Anterior cingulate cortex (tissue), 58 donors: ENCODE results near the gene PROSER3.

Source experiments
- DNase-seq, 58 donors: peaks; one replicate each; lab custom pipeline; 2025; lab: John Stamatoyannopoulos, UW

The PROSER3 gene

GRCh38 chr19:35757749-35758608, at the start of gene PROSER3:
Gene PROSER3 (plus strand): TSS chr19:35758176. CDS start chr19:35758216, 40 bp downstream.
- DNase-seq: peak; percentile 71 to 99 (median 98)

DNA sequence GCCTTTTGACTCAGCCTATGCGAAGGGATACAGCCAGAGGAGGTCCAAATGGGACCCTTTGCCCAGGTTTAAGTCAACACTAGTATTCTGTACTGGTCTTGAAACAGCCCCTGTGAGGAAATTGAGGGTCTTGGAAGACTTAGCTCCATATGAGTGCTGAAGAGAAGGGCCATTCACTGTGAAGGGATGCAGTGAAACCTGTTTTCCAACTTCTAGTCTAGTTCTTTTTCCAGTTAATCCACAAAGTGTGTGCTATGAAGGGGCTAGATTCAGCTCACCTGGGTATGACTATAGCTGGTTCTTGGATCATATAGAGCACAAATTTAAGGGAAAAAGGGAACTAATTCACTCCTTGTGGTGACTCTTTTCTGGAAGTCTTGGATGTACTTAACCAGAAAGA, 49.6 kb upstream of the PROSER3 start:
- DNase-seq: no peak

GRCh38 chr19:35710784-35711723, 46.9 kb upstream of the PROSER3 start:
- DNase-seq: no peak

GRCh38 chr19:35712567-35713505, 45.1 kb upstream of the PROSER3 start:
- no peak for DNase-seq

DNA sequence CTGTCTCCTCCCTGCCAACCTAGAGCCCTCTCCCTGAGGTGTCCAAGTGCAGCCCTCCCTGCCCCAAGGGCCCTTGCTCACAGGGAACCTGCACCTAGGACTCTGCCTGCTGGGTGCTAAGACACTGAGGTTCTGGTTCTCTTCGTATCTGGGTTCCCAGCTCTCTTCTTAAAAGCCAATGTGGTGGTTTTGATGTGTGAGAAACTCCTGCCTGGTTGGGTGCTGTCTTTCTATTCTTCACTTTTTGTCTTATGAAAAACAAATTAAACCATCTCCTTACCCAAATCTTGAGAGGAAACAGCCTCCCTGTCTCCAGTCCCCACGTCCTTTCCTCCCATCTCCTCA, 44.5 kb upstream of the PROSER3 start:
- no peak for DNase-seq

GRCh38 chr19:35713904-35714495, 44.0 kb upstream of the PROSER3 start:
- DNase-seq: no peak

- DNase-seq: no peak
These were observed 43.2 kb upstream of the PROSER3 start for GRCh38 chr19:35714601-35715354.

DNA sequence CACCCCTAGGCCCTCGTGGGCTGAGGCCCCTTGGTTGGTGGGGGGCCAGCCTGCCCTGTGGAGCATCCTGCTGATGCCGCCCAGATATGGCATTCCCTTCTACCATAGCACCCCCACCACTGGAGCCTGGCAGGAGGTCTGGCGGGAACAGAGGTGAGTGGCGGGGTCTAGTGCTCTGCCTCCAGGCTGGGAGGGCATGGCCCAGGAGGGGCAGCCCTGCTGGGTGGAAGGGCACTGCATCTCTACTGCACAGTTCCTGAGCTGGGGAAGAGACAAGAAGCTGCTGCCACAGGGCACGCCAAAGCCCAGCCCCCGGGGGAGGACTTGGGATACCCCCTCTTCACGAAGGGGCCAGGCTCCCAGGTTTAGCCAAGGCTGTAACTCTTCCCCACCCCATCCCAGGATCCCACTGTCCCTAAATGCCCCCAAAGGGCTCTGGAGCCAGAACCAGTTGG, 42.6 kb upstream of the PROSER3 start:
- DNase-seq: no peak

GRCh38 chr19:35715981-35716800, 41.8 kb upstream of the PROSER3 start:
- DNase-seq: peak in 37 of 58 donors; percentile 25 to 83 (median 69)

GRCh38 chr19:35716801-35717664, 40.9 kb upstream of the PROSER3 start:
- DNase-seq: peak; percentile 60 to 96 (median 89)

DNA sequence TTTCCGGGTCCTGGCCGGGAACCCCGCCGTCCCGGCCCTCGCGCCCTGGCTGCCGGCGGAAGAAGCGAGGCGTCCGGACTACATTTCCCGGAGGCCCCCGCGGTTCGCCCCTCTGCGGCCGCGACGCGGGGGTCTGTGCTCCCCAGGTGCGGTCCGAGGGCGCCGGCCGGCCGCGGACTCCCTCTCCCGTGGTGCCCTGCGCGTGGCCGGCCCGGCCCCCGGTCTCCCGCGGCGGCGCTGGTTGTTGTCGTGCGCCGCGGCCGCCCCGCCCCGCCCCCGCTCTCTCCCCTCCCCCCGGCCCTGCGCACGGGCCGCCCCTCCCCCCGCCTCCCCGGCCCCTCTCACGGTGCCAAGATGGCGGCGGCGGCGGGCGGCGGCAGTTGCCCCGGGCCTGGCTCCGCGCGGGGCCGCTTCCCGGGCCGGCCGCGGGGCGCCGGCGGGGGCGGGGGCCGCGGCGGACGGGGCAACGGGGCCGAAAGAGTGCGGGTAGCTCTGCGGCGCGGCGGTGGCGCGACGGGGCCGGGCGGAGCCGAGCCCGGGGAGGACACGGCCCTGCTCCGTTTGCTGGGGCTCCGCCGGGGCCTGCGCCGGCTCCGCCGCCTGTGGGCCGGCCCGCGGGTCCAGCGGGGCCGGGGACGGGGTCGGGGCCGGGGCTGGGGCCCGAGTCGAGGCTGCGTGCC, 40.2 kb upstream of the PROSER3 start, which contains the start of gene KMT2B:
KMT2B (plus strand) TSS at position 339 of the 680 bp plus-strand sequence; CDS start at position 355, 16 bp downstream.
- peak in 24 of 58 donors; percentile 73 to 96 (median 93) for DNase-seq

GRCh38 chr19:35718345-35719041, 39.5 kb upstream of the PROSER3 start:
- peak in 17 of 58 donors; percentile 4 to 53 (median 25) for DNase-seq

- DNase-seq: no peak
These were observed 38.4 kb upstream of the PROSER3 start for GRCh38 chr19:35719402-35720162.

- DNase-seq: no peak
These were observed 37.8 kb upstream of the PROSER3 start for GRCh38 chr19:35720163-35720524.

- DNase-seq: no peak
These were observed 37.3 kb upstream of the PROSER3 start for GRCh38 chr19:35720648-35721047.
